AG04449 (cell line): ENCODE data around the gene OARD1.

ENCODE experiments used
- CTCF ChIA-PET: fragments of 350-600 bp; formaldehyde crosslinking; extraction: SDS; loops from one replicate; lab custom pipeline; 2021; ENCODE audit warnings: antibody characterized with exemption; lab: Yijun Ruan, JAX
- POLR2A ChIA-PET: fragments of 400-600, 350-600 bp; formaldehyde crosslinking; extraction: SDS; loops from one replicate; lab custom pipeline; 2020; ENCODE audit warnings: antibody characterized with exemption, inconsistent platforms; lab: Yijun Ruan, JAX
- DNase-seq: peaks from one replicate; pipeline ENCODE4 v3.0.0-alpha.2; 2010; ENCODE audit warnings: low read depth, low spot score
- H3K4me3 ChIP-seq: 2 replicates; pipeline ENCODE4 v1.5.1; 2011; ENCODE audit warnings: low read depth, mild to moderate bottlenecking, control low read depth, low read length
- TF ChIP-seq, protein P1 (sequence below): IDR thresholded peaks from one replicate; pipeline ENCODE4 v1.5.1; 2011; ENCODE audit warnings: mild to moderate bottlenecking, moderate library complexity, low read length, control low read depth, inconsistent platforms; ENCODE audit not compliant: insufficient read depth; ENCODE audit errors: missing control alignments

OARD1 gene

DNA sequence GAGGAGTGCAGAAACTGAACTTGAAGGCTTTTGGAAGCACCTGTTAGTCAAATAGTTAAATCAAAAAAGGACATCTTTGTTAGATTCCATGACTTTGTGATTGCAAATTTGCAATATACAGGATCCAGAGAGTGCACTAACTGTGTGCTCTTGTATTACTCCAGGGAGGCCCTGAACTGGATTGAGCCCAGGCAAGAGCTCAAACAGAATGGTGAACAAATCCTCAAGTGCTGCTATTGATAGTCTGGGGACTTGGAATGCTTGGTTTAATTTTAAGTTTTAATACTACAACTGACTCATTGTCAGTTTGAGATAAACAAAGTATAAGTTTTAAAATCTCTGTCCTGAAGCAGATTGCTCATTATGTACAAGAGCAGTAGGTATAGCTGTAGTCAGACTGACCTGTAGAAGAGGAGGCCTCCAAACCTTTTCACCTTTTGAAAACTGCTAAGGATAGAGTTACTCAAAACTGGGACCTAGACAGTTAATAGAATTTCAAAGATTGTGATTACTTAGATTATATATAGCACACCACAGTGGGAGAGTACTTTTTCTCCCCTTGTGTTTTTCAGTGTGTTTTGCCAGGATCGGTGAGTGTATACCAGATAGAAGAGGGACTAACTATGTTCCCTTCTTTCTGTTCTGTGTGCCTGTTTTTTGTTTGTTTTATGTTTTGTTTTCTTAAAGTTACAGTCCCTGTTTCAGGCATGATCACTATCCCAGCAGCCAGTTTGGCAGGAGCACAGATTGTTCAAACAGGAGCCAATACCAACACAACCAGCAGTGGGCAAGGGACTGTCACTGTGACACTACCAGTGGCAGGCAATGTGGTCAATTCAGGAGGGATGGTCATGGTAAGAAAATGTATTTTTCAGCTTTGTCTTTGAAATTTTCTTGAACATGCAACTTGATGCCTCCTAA, 18.9 kb upstream of the OARD1 start:
- TF ChIP-seq, protein P1, sequence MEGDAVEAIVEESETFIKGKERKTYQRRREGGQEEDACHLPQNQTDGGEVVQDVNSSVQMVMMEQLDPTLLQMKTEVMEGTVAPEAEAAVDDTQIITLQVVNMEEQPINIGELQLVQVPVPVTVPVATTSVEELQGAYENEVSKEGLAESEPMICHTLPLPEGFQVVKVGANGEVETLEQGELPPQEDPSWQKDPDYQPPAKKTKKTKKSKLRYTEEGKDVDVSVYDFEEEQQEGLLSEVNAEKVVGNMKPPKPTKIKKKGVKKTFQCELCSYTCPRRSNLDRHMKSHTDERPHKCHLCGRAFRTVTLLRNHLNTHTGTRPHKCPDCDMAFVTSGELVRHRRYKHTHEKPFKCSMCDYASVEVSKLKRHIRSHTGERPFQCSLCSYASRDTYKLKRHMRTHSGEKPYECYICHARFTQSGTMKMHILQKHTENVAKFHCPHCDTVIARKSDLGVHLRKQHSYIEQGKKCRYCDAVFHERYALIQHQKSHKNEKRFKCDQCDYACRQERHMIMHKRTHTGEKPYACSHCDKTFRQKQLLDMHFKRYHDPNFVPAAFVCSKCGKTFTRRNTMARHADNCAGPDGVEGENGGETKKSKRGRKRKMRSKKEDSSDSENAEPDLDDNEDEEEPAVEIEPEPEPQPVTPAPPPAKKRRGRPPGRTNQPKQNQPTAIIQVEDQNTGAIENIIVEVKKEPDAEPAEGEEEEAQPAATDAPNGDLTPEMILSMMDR: no peak
- CTCF ChIA-PET: interaction anchor here (1.8 to 7.3 kb wide), 6 partner anchors 8 to 228 kb away, joined by 10 to 63 read pairs (median 24); no protein-coding TSS in a partner anchor
- DNase-seq: no peak
- H3K4me3 ChIP-seq: no peak overlapping the region
- POLR2A ChIA-PET: no interaction called here

DNA sequence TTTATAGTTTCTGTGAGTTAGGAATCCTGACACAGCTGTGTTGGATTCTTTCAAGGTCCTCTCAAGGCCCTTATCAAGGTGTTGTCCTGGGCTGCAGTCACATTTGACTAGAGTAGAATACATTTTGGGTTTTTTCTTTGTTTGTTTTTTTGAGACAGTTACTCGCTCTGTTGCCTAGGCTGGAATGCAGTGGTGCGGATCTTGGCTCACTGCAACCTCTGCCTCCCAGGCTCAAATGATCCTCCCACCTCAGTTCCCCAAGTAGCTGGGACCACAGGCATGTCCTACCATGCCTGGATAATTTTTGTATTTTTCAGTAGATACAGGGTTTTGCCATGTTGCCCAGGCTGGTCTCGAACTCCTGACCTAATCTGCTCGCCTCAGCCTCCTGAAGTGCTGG, 16.3 kb upstream of the OARD1 start:
- TF ChIP-seq, protein P1: no peak
- no peak overlapping the region for H3K4me3 ChIP-seq
- POLR2A ChIA-PET: no interaction called here
- no peak for DNase-seq
- CTCF ChIA-PET: no interaction called here

DNA sequence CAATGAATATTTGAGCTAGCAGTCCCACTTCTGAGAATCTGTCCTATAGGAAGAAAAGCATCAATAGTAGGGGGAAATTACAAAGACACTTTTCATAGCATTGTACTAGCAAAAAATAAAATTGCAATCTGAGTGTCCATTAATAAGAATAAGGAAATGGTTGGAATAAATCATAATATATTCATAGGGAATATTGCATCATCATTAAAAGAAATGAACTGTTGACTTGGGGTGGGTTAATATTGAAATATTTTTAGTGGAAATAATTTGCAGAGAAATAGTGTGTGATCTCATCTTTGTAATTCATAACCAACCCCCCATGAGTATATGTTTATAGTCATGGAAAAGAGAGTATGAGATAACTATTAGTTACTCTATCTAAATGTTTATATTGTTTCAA, 13.0 kb upstream of the OARD1 start:
- POLR2A ChIA-PET: no interaction called here
- TF ChIP-seq, protein P1: no peak

DNA sequence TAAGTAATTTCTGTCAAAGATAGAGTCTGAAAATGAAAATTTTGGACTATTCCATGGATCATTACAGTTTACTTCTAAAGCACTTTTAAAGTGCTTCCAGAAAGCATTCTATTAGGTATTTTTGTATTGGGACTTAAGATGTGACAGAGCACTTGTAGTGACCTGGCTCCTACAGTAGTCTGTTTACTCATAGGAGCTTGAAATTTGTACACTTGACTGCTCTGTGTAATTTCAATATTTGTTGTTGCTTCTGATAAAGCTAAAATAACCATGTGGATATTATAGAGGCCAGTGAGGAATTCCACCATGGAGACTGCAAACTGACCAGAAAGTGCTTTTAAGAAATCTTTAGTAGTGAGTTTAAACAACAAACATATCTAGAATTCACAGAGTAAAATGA, 10.9 kb upstream of the OARD1 start:
- ChIA-PET POLR2A (interaction anchor here (1.3 kb wide), 1 partner anchor 11 kb away, joined by 3 read pairs; the partner anchor contains the start of genes NFYA and OARD1), CTCF (interaction anchor here (1.8 to 3.0 kb wide), 2 partner anchors 9 to 14 kb away, joined by 5 to 19 read pairs; no protein-coding TSS in a partner anchor)
- H3K4me3 ChIP-seq: no peak overlapping the region
- TF ChIP-seq, protein P1: no peak
- no peak for DNase-seq

More for the DNA sequence above, 13.0 kb upstream of the OARD1 start:
- no peak overlapping the region for H3K4me3 ChIP-seq
- DNase-seq: no peak
- CTCF ChIA-PET: interaction anchor here (1.8 kb wide), 1 partner anchor 97 kb away, joined by 4 read pairs; no protein-coding TSS in a partner anchor

DNA sequence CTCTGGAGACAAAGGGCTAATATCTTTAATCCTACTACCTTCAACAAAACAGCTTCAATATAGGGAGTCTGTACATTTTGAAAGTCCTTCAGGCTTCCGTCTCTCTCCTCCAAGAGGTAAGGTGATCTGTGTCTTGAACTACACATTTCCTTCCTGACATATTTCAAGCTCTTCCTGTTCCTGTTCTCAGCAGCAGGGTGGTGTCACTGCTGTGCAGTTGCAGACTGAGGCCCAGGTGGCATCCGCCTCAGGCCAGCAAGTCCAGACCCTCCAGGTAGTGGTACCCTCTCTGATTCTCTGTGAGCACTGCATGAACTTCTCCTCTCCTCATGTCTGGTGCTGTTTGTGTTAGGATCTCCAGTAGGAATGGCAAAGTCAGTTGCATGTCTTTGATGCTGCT, 8.5 kb upstream of the OARD1 start:
- DNase-seq: no peak
- no peak overlapping the region for H3K4me3 ChIP-seq
- ChIA-PET CTCF (interaction anchor here (2.5 kb wide), 1 partner anchor 12 kb away, joined by 10 read pairs; no protein-coding TSS in a partner anchor), POLR2A (no interaction called here)
- TF ChIP-seq, protein P1: no peak

DNA sequence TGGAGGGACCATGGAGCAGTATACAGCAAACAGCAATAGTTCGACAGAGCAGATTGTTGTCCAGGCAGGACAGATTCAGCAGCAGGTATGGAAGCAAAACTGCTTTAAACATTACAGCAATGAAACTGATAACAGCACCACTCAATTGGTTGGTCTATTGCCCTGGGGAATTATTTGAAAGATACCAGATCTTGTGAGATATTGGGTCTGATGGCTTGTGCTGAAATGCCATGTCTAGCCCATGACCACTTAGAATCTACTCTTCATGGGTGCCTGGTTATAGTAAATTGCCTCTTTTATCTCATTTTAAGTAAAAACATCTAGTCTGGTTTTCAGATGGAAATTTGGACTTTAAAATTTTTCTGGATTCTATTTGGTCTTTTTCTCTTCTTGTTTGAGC, 6.9 kb upstream of the OARD1 start:
- DNase-seq: no peak
- TF ChIP-seq, protein P1: no peak
- CTCF ChIA-PET: interaction anchor here (2.5 kb wide), 1 partner anchor 13 kb away, joined by 10 read pairs; no protein-coding TSS in a partner anchor
- POLR2A ChIA-PET: interaction anchor here (1.0 kb wide), 1 partner anchor 23 kb away, joined by 3 read pairs; no protein-coding TSS in a partner anchor
- no peak overlapping the region for H3K4me3 ChIP-seq
